CD4-positive, alpha-beta T cell (primary cell): Measurements from ENCODE around the gene RANBP10. TPM values are rescaled to one million over a fixed set of nuclear protein-coding genes. Genes with fewer than 3 reads are reported as not detected.
A peak's percentile ranks its signal among the peaks of the same experiment; 100 is the strongest.

Source experiments
- ATAC-seq: fragments of 200-7000 bp; cut with Tn5 transposase; one replicate; pipeline ENCODE4 v1.10.0; 2022; ENCODE audit warnings: mild to moderate bottlenecking; ENCODE audit not compliant: poor library complexity
- CTCF ChIA-PET: fragments of 350-600 bp; sonication (Branson Sonifier 250); formaldehyde crosslinking; loops from one replicate; lab custom pipeline; 2021; ENCODE audit warnings: antibody characterized with exemption, inconsistent platforms; lab: Charles Lee
- POLR2A ChIA-PET: fragments of 350-600 bp; sonication (Branson Sonifier 250); formaldehyde crosslinking; loops from one replicate; lab custom pipeline; 2021; ENCODE audit warnings: antibody characterized with exemption, inconsistent platforms; lab: Charles Lee
- DNase-seq, 14 experiments: peaks; one replicate each; pipeline ENCODE4 v3.0.0-alpha.2; 2013 to 2020; ENCODE audit warnings: mixed read lengths in 2 of 14
- H3K27ac ChIP-seq, 2 donors: one replicate each; pipeline versions ENCODE4 v1.5.1 to v1.7.0; 2013; ENCODE audit warnings: low read length in 2 of 2, low read depth in 1 of 2, mild to moderate bottlenecking in 1 of 2
- H3K27me3 ChIP-seq, 2 experiments: 1 replicate in 1 of 2; 2 replicates in 1 of 2; pipeline versions ENCODE4 v1.6.1 to v1.7.0; 2013; ENCODE audit warnings: low read length in 2 of 2, control low read depth in 1 of 2, mild to moderate bottlenecking in 1 of 2, moderate library complexity in 1 of 2; ENCODE audit not compliant: insufficient read depth in 2 of 2, control insufficient read depth in 1 of 2
- H3K36me3 ChIP-seq: one replicate; pipeline ENCODE4 v1.6.1; 2013; ENCODE audit warnings: low read length, control low read depth; ENCODE audit not compliant: insufficient read depth
- H3K4me1 ChIP-seq: one replicate; pipeline ENCODE4 v1.6.1; 2013; ENCODE audit warnings: low read length, control low read depth; ENCODE audit not compliant: insufficient read depth
- H3K4me3 ChIP-seq: one replicate; pipeline ENCODE4 v1.5.1; 2013; ENCODE audit warnings: mild to moderate bottlenecking, low read length, moderate library complexity
- H3K9me3 ChIP-seq, 2 experiments: 1 replicate in 1 of 2; 2 replicates in 1 of 2; pipeline versions ENCODE4 v1.6.1 to v1.7.0; 2013; ENCODE audit warnings: low read length in 2 of 2, mild to moderate bottlenecking in 2 of 2, control low read depth in 1 of 2, moderate library complexity in 1 of 2; ENCODE audit not compliant: control insufficient read depth in 1 of 2, insufficient read depth in 1 of 2
- H3K27ac Mint-ChIP-seq: one replicate; pipeline ENCODE4 v1.8.0; 2020; ENCODE audit warnings: mixed read lengths
- H3K27me3 Mint-ChIP-seq: one replicate; pipeline ENCODE4 v1.8.0; 2021; ENCODE audit warnings: mixed read lengths
- H3K36me3 Mint-ChIP-seq: one replicate; pipeline ENCODE4 v1.8.0; 2021; ENCODE audit warnings: low read depth, mixed read lengths
- H3K4me1 Mint-ChIP-seq: one replicate; pipeline ENCODE4 v1.8.0; 2021; ENCODE audit warnings: low read depth, mixed read lengths
- H3K4me3 Mint-ChIP-seq: one replicate; pipeline ENCODE4 v1.8.0; 2020; ENCODE audit warnings: mild to moderate bottlenecking, mixed read lengths
- H3K9me3 Mint-ChIP-seq: one replicate; pipeline ENCODE4 v1.8.0; 2020; ENCODE audit warnings: mixed read lengths
- intact Hi-C, 2 experiments: fragments of 100-400 bp; cut with DNase I in 1 of 2; cut with micrococcal nuclease in 1 of 2; formaldehyde crosslinking; loops; one replicate each; pipeline versions ENCODE4 v1.15.1 to v1.9.0; 2023 to 2025; cut with DNase I, micrococcal nuclease
- total RNA-seq, 174 experiments: library from RNA in 2 of 174; stranded (reverse) in 2 of 174; gene quantifications; one replicate each; pipeline ENCODE4 v1.2.3 and lab custom pipeline; 2021 to 2026
- TF ChIP-seq, protein P1 (sequence below): fragments of 200-600 bp; IDR thresholded peaks from one replicate; pipeline ENCODE4 v1.8.0; 2022; ENCODE audit warnings: antibody characterized with exemption, mild to moderate bottlenecking

The RANBP10 gene
- total RNA-seq, 2 experiments from 2014 or later = 12.0 to 13.6 TPM

- intact Hi-C loops = no loop called here
- Mint-ChIP-seq H3K27ac (no peak overlapping the region), H3K9me3 (no peaks in the 10 kb centered on the region), H3K4me1 (no peaks in the 10 kb centered on the region), H3K27me3 (no peaks in the 10 kb centered on the region), H3K4me3 (no peak overlapping the region), H3K36me3 (peaks cover 59% of the 10 kb centered on the region)
- ChIA-PET POLR2A (interaction anchor here (1.1 kb wide), 1 partner anchor 10 kb away, joined by 4 read pairs; no protein-coding TSS in a partner anchor), CTCF (no interaction called here)
- ATAC-seq = no peak
- no peaks in the 10 kb centered on the region for H3K27me3 ChIP-seq
- no peak overlapping the region for H3K27ac ChIP-seq
- TF ChIP-seq, protein P1, sequence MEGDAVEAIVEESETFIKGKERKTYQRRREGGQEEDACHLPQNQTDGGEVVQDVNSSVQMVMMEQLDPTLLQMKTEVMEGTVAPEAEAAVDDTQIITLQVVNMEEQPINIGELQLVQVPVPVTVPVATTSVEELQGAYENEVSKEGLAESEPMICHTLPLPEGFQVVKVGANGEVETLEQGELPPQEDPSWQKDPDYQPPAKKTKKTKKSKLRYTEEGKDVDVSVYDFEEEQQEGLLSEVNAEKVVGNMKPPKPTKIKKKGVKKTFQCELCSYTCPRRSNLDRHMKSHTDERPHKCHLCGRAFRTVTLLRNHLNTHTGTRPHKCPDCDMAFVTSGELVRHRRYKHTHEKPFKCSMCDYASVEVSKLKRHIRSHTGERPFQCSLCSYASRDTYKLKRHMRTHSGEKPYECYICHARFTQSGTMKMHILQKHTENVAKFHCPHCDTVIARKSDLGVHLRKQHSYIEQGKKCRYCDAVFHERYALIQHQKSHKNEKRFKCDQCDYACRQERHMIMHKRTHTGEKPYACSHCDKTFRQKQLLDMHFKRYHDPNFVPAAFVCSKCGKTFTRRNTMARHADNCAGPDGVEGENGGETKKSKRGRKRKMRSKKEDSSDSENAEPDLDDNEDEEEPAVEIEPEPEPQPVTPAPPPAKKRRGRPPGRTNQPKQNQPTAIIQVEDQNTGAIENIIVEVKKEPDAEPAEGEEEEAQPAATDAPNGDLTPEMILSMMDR = no peak
- no peaks in the 10 kb centered on the region for H3K9me3 ChIP-seq
- H3K4me1 ChIP-seq = no peaks in the 10 kb centered on the region
- no peak for DNase-seq
- H3K36me3 ChIP-seq = peaks cover 54% of the 10 kb centered on the region
- no peak overlapping the region for H3K4me3 ChIP-seq
Measured at GRCh38 chr16:67741118-67741517, 65.2 kb downstream of the RANBP10 start.

GRCh38 chr16:67740391-67740790 is 66.0 kb downstream of the RANBP10 start:
- peaks cover 66% of the 10 kb centered on the region for H3K36me3 Mint-ChIP-seq
- no peaks in the 10 kb centered on the region for H3K4me1 ChIP-seq
- H3K4me3 ChIP-seq = no peak overlapping the region
- no peaks in the 10 kb centered on the region for H3K27me3 Mint-ChIP-seq
- H3K36me3 ChIP-seq = peaks cover 58% of the 10 kb centered on the region
- H3K27ac ChIP-seq = no peak overlapping the region
- no peak overlapping the region for H3K27ac Mint-ChIP-seq
- POLR2A ChIA-PET = interaction anchor here (1.1 kb wide), 1 partner anchor 10 kb away, joined by 4 read pairs; no protein-coding TSS in a partner anchor
- DNase-seq = no peak
- H3K9me3 Mint-ChIP-seq = no peaks in the 10 kb centered on the region
- TF ChIP-seq, protein P1 = no peak
- CTCF ChIA-PET = no interaction called here
- H3K9me3 ChIP-seq = no peaks in the 10 kb centered on the region
- no peak overlapping the region for H3K4me3 Mint-ChIP-seq
- ATAC-seq = no peak
- no peaks in the 10 kb centered on the region for H3K4me1 Mint-ChIP-seq
- intact Hi-C loops = no loop called here
- no peaks in the 10 kb centered on the region for H3K27me3 ChIP-seq

GRCh38 chr16:67736858-67737257 is 69.5 kb downstream of the RANBP10 start:
- no peaks in the 10 kb centered on the region for H3K9me3 Mint-ChIP-seq
- TF ChIP-seq, protein P1 = no peak
- peaks cover 50% of the 10 kb centered on the region for H3K36me3 ChIP-seq

More at GRCh38 chr16:67736858-67737257, 69.5 kb downstream of the RANBP10 start:
- ChIA-PET CTCF (interaction anchor here (0.7 kb wide), 1 partner anchor 69 kb away, joined by 3 read pairs; no protein-coding TSS in a partner anchor), POLR2A (no interaction called here)
- peaks cover 45% of the 10 kb centered on the region for H3K36me3 Mint-ChIP-seq
- Histone ChIP-seq H3K4me3 (no peak overlapping the region), H3K27me3 (no peaks in the 10 kb centered on the region), H3K4me1 (no peaks in the 10 kb centered on the region), H3K9me3 (no peaks in the 10 kb centered on the region), H3K27ac (no peak overlapping the region)
- H3K27ac Mint-ChIP-seq = peak overlapping the region; percentile 27
- DNase-seq (no peak), ATAC-seq (no peak)
- no peaks in the 10 kb centered on the region for H3K4me1 Mint-ChIP-seq
- H3K27me3 Mint-ChIP-seq = no peaks in the 10 kb centered on the region
- H3K4me3 Mint-ChIP-seq = no peak overlapping the region
- intact Hi-C loops = loop anchor here in 1 of 2 experiments (10.0 kb wide), 1 partner anchor 178 kb away; no protein-coding TSS in a partner anchor
